Tibial nerve (tissue), 4 donors: Measurements from ENCODE around the gene AFF3. TPM values are rescaled to one million over a fixed set of nuclear protein-coding genes. Genes with fewer than 3 reads are reported as not detected.

Experiments
- DNase-seq, 2 donors: peaks; one replicate each; pipeline ENCODE4 v3.0.0-alpha.2; 2019; ENCODE audit warnings: low spot score in 2 of 2
- H3K27ac ChIP-seq, 4 donors: fragments of 200-600 bp; sonication (generic) in 3 of 4; one replicate each; pipeline ENCODE4 v1.5.1; 2017 to 2019; ENCODE audit warnings: mild to moderate bottlenecking in 1 of 4
- H3K27me3 ChIP-seq, 2 donors: fragments of 200-600 bp; sonication (generic) in 1 of 2; one replicate each; pipeline versions ENCODE4 v1.5.1 to v1.6.0; 2017 to 2019
- H3K36me3 ChIP-seq, 3 donors: fragments of 200-600 bp; sonication (generic); one replicate each; pipeline ENCODE4 v1.5.1; 2018 to 2019
- H3K4me1 ChIP-seq, 4 donors: fragments of 200-600 bp; sonication (generic) in 3 of 4; one replicate each; pipeline ENCODE4 v1.5.1; 2017 to 2019
- H3K4me3 ChIP-seq, 4 donors: fragments of 200-600 bp; sonication (generic) in 3 of 4; one replicate each; pipeline ENCODE4 v1.5.1; 2017 to 2019; ENCODE audit warnings: mild to moderate bottlenecking in 1 of 4, moderate library complexity in 1 of 4
- H3K9me3 ChIP-seq, 4 donors: fragments of 200-600 bp; sonication (generic) in 3 of 4; one replicate each; pipeline ENCODE4 v1.5.1; 2017 to 2019
- CTCF ChIP-seq, 5 experiments: fragments of 200-600 bp in 3 of 5; fragments of 450-650 bp in 2 of 5; sonication (generic) in 3 of 5; IDR thresholded peaks; one replicate each; pipeline ENCODE4 v1.5.1; 2016 to 2019; ENCODE audit warnings: antibody characterized with exemption in 5 of 5, mild to moderate bottlenecking in 3 of 5, moderate library complexity in 2 of 5
- EP300 ChIP-seq, 2 donors: sonication (generic); formaldehyde crosslinking; IDR thresholded peaks; one replicate each; pipeline ENCODE4 v1.6.1; 2017; ENCODE audit warnings: antibody characterized with exemption in 2 of 2, mild to moderate bottlenecking in 1 of 2
- POLR2A ChIP-seq, 2 donors: fragments of 450-650 bp; IDR thresholded peaks; one replicate each; pipeline ENCODE4 v1.6.1; 2017; ENCODE audit warnings: antibody characterized with exemption in 2 of 2, mild to moderate bottlenecking in 2 of 2, moderate library complexity in 2 of 2
- WGBS, 2 donors: methylation state at CpG; one replicate each; pipeline ENCODE4 v1.1.5; 2018; 5-methylcytosine and 5-hydroxymethylcytosine counted together
- total RNA-seq, 4 donors: library from RNA; depleted of rRNA; stranded (reverse); fragments of >200 nt; gene quantifications; one replicate each; pipeline ENCODE4 v1.1.0, GENCODE V29; 2016

Gene AFF3
- total RNA-seq, 4 donors from 2014 or later = 7.2 to 36.0 (median 21.4) TPM

- peaks cover 0 to 16% (median 0%) of the 10 kb centered on the region in 4 donors for H3K9me3 ChIP-seq
- TF ChIP-seq CTCF (IDR thresholded peaks at IDR 0.05) (no peak), EP300 (IDR thresholded peaks at IDR 0.05) (no peak), POLR2A (IDR thresholded peaks at IDR 0.05) (no peak)
- H3K27ac ChIP-seq = no peak overlapping the region
- no peaks in the 10 kb centered on the region for H3K4me1 ChIP-seq
- no peak for DNase-seq
- no peaks in the 10 kb centered on the region for H3K27me3 ChIP-seq
- H3K4me3 ChIP-seq = no peak overlapping the region
- no peaks in the 10 kb centered on the region for H3K36me3 ChIP-seq
- 95% methylated on average over 3 of the region's 3 CpGs for WGBS, 2 donors
These were observed 220.5 kb downstream of the AFF3 start for GRCh38 chr2:99921903-99922302.

- H3K9me3 ChIP-seq = peaks cover 0 to 16% (median 0%) of the 10 kb centered on the region in 4 donors
- no peak overlapping the region for H3K27ac ChIP-seq
- no peaks in the 10 kb centered on the region for H3K36me3 ChIP-seq
- DNase-seq = no peak
- H3K4me1 ChIP-seq = no peaks in the 10 kb centered on the region
- TF ChIP-seq POLR2A (IDR thresholded peaks at IDR 0.05) (no peak), CTCF (IDR thresholded peaks at IDR 0.05) (no peak), EP300 (IDR thresholded peaks at IDR 0.05) (no peak)
- no peak overlapping the region for H3K4me3 ChIP-seq
- H3K27me3 ChIP-seq = no peaks in the 10 kb centered on the region
- WGBS, 2 donors = 74 to 76% methylated on average over 2 of the region's 2 CpGs
These were observed 224.0 kb downstream of the AFF3 start for GRCh38 chr2:99918389-99918788.

- Histone ChIP-seq H3K36me3 (no peaks in the 10 kb centered on the region), H3K9me3 (peaks cover 0 to 3% (median 0%) of the 10 kb centered on the region in 4 donors), H3K4me1 (no peaks in the 10 kb centered on the region), H3K27me3 (no peaks in the 10 kb centered on the region), H3K27ac (no peak overlapping the region), H3K4me3 (no peak overlapping the region)
- no peak for DNase-seq
- no peak for TF ChIP-seq EP300 (IDR thresholded peaks at IDR 0.05)
- 91 to 92% methylated on average over 8 of the region's 8 CpGs for WGBS, 2 donors
These were observed 227.2 kb downstream of the AFF3 start for GRCh38 chr2:99915108-99915675.

GRCh38 chr2:99911736-99912135 is 230.7 kb downstream of the AFF3 start:
- no peaks in the 10 kb centered on the region for H3K4me1 ChIP-seq
- no peak overlapping the region for H3K27ac ChIP-seq
- TF ChIP-seq CTCF (IDR thresholded peaks at IDR 0.05) = no peak
- TF ChIP-seq EP300 (IDR thresholded peaks at IDR 0.05) = no peak
- TF ChIP-seq POLR2A (IDR thresholded peaks at IDR 0.05) = no peak
- H3K4me3 ChIP-seq = no peak overlapping the region
- no peaks in the 10 kb centered on the region for H3K9me3 ChIP-seq
- DNase-seq = no peak
- no peaks in the 10 kb centered on the region for H3K27me3 ChIP-seq
- H3K36me3 ChIP-seq = no peaks in the 10 kb centered on the region

- DNase-seq = no peak
- no peaks in the 10 kb centered on the region for H3K9me3 ChIP-seq
- TF ChIP-seq POLR2A (IDR thresholded peaks at IDR 0.05) (no peak), EP300 (IDR thresholded peaks at IDR 0.05) (no peak), CTCF (IDR thresholded peaks at IDR 0.05) (no peak)
- H3K27me3 ChIP-seq = no peaks in the 10 kb centered on the region
- 90 to 91% methylated on average over 5 of the region's 5 CpGs for WGBS, 2 donors
- no peak overlapping the region for H3K27ac ChIP-seq
- H3K36me3 ChIP-seq = no peaks in the 10 kb centered on the region
- H3K4me3 ChIP-seq = no peak overlapping the region
- no peaks in the 10 kb centered on the region for H3K4me1 ChIP-seq
These were observed 231.5 kb downstream of the AFF3 start for GRCh38 chr2:99910902-99911301.

- no peak for DNase-seq
- Histone ChIP-seq H3K27ac (no peak overlapping the region), H3K4me1 (no peaks in the 10 kb centered on the region), H3K27me3 (no peaks in the 10 kb centered on the region), H3K4me3 (no peak overlapping the region), H3K9me3 (no peaks in the 10 kb centered on the region), H3K36me3 (no peaks in the 10 kb centered on the region)
- TF ChIP-seq EP300 (IDR thresholded peaks at IDR 0.05) (no peak), POLR2A (IDR thresholded peaks at IDR 0.05) (no peak), CTCF (IDR thresholded peaks at IDR 0.05) (no peak)
- 85 to 91% methylated on average over 2 of the region's 2 CpGs for WGBS, 2 donors
These were observed 236.8 kb downstream of the AFF3 start for GRCh38 chr2:99905636-99906035.
